GM12864 (cell line): ENCODE data around the gene RHOC.

Experiments used
- DNase-seq: peaks from one replicate; pipeline ENCODE4 v3.0.0-alpha.2; 2011; ENCODE audit warnings: low read depth
- H3K4me3 ChIP-seq: 2 replicates; pipeline ENCODE4 v1.5.1; 2011; ENCODE audit warnings: mild to moderate bottlenecking, low read depth, low read length, control low read depth
- CTCF ChIP-seq: IDR thresholded peaks from 2 replicates; pipeline ENCODE4 v1.5.1; 2011; ENCODE audit warnings: low read depth, mild to moderate bottlenecking, moderate library complexity, low read length, control low read depth, inconsistent platforms; ENCODE audit errors: missing control alignments

RHOC gene

GRCh38 chr1:112672009-112672408 lies 34.9 kb downstream of the RHOC start:
- no peak for TF ChIP-seq CTCF
- DNase-seq, result no peak

GRCh38 chr1:112666946-112667345 lies 40.0 kb downstream of the RHOC start:
- no peak overlapping the region for H3K4me3 ChIP-seq
- DNase-seq, result no peak
- no peak for TF ChIP-seq CTCF

More at GRCh38 chr1:112672009-112672408, 34.9 kb downstream of the RHOC start:
- no peak overlapping the region for H3K4me3 ChIP-seq

GRCh38 chr1:112665857-112666256 lies 41.1 kb downstream of the RHOC start:
- no peak for TF ChIP-seq CTCF
- no peak overlapping the region for H3K4me3 ChIP-seq
- no peak for DNase-seq

- DNase-seq, result no peak
- no peak for TF ChIP-seq CTCF
- H3K4me3 ChIP-seq, result no peak overlapping the region
Measured at GRCh38 chr1:112651205-112651604, 55.7 kb downstream of the RHOC start.
